ENCODE results near the gene GRM4.

GRM4 gene

DNA sequence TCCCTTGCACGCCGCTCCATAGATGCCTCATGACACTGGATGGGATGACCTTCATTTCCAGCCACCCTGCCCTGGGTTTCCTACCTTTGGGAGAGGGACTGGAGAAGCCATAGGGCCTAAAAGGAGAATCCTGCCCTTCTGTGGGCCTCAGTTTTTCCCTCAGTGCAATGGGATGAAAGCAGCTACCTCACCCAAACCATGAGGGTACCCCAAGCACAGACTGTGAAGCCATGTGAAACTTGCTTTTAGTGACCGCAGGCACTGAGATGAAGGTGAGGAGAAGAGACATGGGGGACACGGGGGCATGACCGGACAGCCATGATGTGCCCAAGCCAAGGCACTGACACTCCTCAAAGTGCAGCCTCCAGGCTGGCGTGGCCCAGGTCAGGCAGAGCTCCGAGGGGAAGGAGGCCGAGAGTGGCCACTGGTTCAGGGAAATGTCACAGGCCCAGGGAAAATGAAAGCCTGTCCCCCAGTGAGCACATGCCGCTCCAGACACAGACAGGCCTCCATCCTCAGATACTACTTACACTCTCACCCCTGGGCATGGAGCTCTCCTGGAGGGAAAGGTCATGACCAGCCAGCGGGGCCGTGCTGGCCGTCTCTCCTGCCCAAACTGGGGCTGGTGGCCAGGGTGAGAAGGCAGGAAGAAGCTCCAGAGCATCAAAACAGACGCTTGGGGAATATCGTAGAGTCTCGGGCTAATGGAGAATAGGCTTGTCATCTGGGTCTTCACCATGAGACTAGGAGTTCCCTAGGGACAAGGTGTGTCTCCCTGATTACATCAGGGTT, 116.2 kb downstream of the GRM4 start:
- no peaks in the 10 kb centered on the region for H3K36me3 ChIP-seq (ENCODE audit: control insufficient read depth, insufficient read depth, low read length)
- H3K27ac ChIP-seq (ENCODE audit: low read depth, low read length), result no peak overlapping the region
- H3K4me1 ChIP-seq (ENCODE audit: control insufficient read depth, insufficient read depth, low read length), result no peaks in the 10 kb centered on the region
- H3K27me3 ChIP-seq (ENCODE audit: control insufficient read depth, insufficient read depth, low read length), result no peaks in the 10 kb centered on the region
- H3K9ac ChIP-seq (ENCODE audit: low read length), result no peak overlapping the region
- no peak overlapping the region for H3K4me3 ChIP-seq (ENCODE audit: low read length)

DNA sequence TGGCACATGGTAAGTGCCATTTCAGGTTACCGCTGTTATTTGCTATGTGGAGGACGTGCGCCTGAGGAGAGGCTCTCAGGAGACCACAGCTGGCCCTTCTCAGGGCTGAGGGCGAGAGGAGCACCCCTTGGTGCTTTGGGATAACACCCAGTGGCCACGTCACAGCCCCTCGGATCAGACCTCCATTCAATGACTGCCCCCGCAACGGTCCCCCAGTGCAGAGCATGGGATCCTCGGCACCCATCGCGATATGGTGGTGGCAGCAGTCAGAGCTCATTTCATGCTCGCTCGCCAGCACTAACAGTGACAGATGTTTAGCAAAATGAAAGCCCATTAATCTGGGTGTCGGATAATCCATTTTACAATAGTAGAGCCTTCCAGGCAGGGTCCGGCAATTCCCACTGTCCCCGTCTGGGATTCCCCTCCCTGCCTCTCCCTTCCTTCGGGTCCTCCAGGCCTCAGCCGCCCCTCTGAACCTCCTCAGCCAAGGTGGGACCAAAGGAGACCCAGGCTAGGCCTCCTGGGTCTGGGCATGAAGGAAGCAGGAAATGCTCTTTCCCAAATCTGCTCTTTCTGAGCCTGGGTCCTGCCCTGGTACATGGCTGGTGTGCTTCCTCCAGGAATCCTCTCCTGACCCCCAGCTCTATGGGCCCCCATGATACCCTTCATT, 117.1 kb downstream of the GRM4 start:
- Histone ChIP-seq H3K27ac (ENCODE audit: low read depth, low read length) (no peak overlapping the region), H3K27me3 (ENCODE audit: control insufficient read depth, insufficient read depth, low read length) (no peaks in the 10 kb centered on the region), H3K36me3 (ENCODE audit: control insufficient read depth, insufficient read depth, low read length) (no peaks in the 10 kb centered on the region), H3K4me1 (ENCODE audit: control insufficient read depth, insufficient read depth, low read length) (no peaks in the 10 kb centered on the region), H3K9ac (ENCODE audit: low read length) (no peak overlapping the region), H3K4me3 (ENCODE audit: low read length) (no peak overlapping the region)

DNA sequence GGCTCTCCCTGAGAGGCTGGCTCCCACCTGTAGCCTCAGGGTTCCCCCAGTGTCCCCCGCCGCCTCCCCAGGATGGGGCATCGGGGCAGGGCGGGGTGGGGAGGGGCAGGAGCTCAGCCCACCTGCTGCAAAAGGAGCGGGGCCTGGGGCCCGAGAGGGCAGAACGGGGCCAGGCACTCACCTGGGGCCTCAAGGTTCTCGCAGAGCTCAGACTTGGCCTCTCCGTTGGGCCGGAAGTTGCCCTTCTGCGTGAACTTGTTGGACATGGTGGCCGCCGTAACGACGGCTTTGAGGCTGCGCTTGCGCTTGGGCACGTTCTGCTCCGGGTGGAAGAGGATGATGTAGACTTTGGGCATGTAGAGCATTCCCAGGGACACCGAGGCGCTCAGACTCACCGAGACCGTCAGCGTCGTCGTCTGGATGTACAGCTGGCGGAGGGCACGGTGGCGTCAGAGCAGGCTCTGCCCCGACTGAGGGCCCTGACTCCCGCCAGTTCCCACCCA, 117.9 kb downstream of the GRM4 start:
- no peaks in the 10 kb centered on the region for H3K36me3 ChIP-seq (ENCODE audit: control insufficient read depth, insufficient read depth, low read length)
- no peak overlapping the region for H3K9ac ChIP-seq (ENCODE audit: low read length)
- no peaks in the 10 kb centered on the region for H3K27me3 ChIP-seq (ENCODE audit: control insufficient read depth, insufficient read depth, low read length)
- no peaks in the 10 kb centered on the region for H3K4me1 ChIP-seq (ENCODE audit: control insufficient read depth, insufficient read depth, low read length)
- H3K4me3 ChIP-seq (ENCODE audit: low read length), result no peak overlapping the region
- no peak overlapping the region for H3K27ac ChIP-seq (ENCODE audit: low read depth, low read length)

DNA sequence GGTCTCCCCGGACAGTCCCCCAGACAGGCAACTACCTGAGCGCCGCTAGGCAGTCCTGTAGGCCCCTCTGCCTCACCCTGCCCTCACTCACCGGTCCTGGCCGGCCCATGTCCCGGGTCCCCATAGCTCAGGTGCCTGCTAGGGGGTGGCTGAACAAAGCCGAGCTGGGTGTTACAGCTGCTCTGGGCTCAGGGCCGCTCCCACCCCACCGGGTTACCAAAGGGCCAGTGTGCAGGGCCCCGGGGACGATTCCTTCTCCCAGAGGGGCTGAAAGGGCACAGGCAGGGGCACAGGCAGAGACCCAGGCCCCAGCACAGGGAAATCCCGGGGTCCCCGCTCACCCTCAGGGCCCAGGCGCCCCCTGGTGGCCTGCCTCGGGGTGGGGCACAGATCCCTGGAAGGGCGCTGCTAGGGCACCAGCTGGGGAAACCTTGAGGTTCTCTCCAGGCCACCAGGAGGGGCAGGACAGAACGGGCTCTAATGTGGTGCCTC, 118.4 kb downstream of the GRM4 start:
- H3K9ac ChIP-seq (ENCODE audit: low read length), result no peak overlapping the region
- no peaks in the 10 kb centered on the region for H3K27me3 ChIP-seq (ENCODE audit: control insufficient read depth, insufficient read depth, low read length)
- H3K4me1 ChIP-seq (ENCODE audit: control insufficient read depth, insufficient read depth, low read length), result no peaks in the 10 kb centered on the region
- no peak overlapping the region for H3K4me3 ChIP-seq (ENCODE audit: low read length)
- no peak overlapping the region for H3K27ac ChIP-seq (ENCODE audit: low read depth, low read length)
- H3K36me3 ChIP-seq (ENCODE audit: control insufficient read depth, insufficient read depth, low read length), result no peaks in the 10 kb centered on the region

DNA sequence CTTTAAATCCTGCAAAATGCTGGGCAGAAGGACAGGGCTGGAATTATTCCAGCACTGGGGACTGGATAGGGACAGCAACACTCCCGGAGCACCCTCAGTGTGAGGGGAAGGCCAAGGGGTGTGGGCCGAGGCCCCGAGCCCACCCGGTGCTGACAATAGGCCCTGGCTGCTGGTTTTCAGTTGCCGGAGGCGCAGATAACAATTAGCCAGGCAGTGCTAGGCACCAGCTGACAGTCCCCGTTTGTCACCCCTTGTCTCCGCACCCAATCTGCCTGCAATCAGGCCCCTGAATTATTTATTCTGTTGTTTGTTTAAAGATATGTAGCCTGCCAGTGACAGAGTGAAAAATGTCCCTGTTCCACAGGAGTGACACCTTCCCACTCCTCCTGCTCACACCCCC, 120.0 kb downstream of the GRM4 start:
- Histone ChIP-seq H3K36me3 (ENCODE audit: control insufficient read depth, insufficient read depth, low read length) (no peaks in the 10 kb centered on the region), H3K4me1 (ENCODE audit: control insufficient read depth, insufficient read depth, low read length) (no peaks in the 10 kb centered on the region), H3K9ac (ENCODE audit: low read length) (no peak overlapping the region), H3K27me3 (ENCODE audit: control insufficient read depth, insufficient read depth, low read length) (no peaks in the 10 kb centered on the region), H3K4me3 (ENCODE audit: low read length) (no peak overlapping the region), H3K27ac (ENCODE audit: low read depth, low read length) (no peak overlapping the region)

DNA sequence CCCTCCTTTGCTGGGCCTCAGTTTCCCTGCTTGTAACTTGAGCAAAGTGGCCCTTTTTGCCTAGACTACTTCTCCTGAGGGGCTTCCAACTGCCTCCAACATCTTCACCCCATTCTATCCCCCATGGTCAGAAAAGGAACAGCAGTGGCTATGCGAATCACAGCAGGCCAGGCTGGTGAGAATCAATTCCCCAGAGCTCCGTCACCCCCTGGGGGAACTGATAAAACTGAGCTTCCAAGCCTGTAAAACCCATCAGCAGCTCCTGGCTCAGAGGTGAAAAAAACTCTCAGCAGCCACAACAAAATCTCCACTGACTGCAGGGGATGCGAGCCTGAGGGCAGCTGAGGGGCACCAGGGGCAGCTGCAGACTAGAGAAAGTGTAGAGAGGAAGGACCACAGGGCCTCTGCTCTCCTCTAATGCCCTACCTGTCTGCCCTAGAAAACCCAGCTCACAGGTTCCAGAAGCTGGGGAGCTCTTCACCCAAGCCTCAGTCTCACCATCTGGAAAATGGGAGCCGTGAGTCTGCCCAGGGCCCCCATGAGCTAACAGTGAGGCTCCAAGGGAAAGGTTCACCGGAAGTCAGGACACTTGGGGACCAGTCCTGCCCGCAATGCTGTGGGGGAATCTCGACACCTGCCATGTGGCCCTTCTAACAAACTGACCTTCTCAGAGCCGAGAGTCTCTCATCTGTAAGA, 120.6 kb downstream of the GRM4 start:
- Histone ChIP-seq H3K27me3 (ENCODE audit: control insufficient read depth, insufficient read depth, low read length) (no peaks in the 10 kb centered on the region), H3K27ac (ENCODE audit: low read depth, low read length) (no peak overlapping the region), H3K4me3 (ENCODE audit: low read length) (no peak overlapping the region), H3K9ac (ENCODE audit: low read length) (no peak overlapping the region), H3K4me1 (ENCODE audit: control insufficient read depth, insufficient read depth, low read length) (no peaks in the 10 kb centered on the region), H3K36me3 (ENCODE audit: control insufficient read depth, insufficient read depth, low read length) (no peaks in the 10 kb centered on the region)

DNA sequence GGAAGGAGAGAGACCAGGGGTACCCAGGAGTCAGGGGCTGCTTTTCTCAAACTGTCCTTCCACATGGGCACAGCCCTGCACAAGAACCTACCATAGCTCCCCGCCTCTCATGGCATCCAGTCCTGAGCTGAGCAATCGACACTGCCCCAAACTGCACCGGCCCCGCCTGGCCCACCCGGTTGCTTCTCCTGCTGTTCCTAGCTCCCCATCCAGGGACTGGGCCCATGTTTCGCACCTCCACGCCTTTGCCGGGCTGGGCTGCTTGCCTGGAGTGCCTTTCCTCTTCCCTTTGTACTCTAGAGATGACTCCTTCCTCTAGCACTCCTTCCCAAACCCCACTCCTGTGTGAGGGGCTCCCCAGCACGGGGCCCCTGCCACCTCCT, 123.0 kb downstream of the GRM4 start:
- Histone ChIP-seq H3K27me3 (ENCODE audit: control insufficient read depth, insufficient read depth, low read length) (no peaks in the 10 kb centered on the region), H3K4me1 (ENCODE audit: control insufficient read depth, insufficient read depth, low read length) (no peaks in the 10 kb centered on the region), H3K9ac (ENCODE audit: low read length) (no peak overlapping the region), H3K27ac (ENCODE audit: low read depth, low read length) (no peak overlapping the region), H3K4me3 (ENCODE audit: low read length) (peak overlapping the region; percentile 27), H3K36me3 (ENCODE audit: control insufficient read depth, insufficient read depth, low read length) (no peaks in the 10 kb centered on the region)

DNA sequence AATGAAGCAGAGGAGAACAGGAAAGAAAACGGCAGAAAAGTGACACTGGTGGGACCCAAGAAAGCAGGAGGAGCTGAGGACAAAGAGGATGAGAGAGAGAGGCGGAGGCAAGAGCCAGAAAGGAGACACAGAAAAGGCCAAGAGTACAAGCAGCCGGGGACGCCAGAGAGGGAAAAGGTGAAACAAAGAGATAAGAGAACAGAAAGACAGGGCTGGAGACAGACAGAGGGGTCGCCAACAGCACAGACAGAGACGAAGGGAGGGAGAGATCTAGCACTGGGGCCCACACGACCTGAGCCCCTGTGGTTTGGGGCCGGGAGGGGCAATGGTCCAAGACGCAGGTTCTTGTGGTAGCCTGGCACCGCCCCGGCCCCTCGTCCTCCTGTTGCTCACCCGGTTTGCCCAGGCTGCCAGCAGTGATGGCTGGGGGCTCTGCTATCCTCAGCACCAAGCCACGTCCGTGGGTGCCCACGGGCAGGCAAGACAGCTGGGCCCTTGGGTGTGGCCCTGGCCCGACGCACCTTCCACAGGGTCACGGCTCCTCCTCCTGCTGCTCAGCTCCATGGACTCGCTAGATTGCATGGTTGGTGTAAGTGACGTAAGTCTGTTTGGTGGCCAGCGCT, 123.5 kb downstream of the GRM4 start:
- Histone ChIP-seq H3K9ac (ENCODE audit: low read length) (no peak overlapping the region), H3K36me3 (ENCODE audit: control insufficient read depth, insufficient read depth, low read length) (no peaks in the 10 kb centered on the region), H3K27me3 (ENCODE audit: control insufficient read depth, insufficient read depth, low read length) (no peaks in the 10 kb centered on the region), H3K4me3 (ENCODE audit: low read length) (peak overlapping the region; percentile 41), H3K27ac (ENCODE audit: low read depth, low read length) (no peak overlapping the region), H3K4me1 (ENCODE audit: control insufficient read depth, insufficient read depth, low read length) (no peaks in the 10 kb centered on the region)

DNA sequence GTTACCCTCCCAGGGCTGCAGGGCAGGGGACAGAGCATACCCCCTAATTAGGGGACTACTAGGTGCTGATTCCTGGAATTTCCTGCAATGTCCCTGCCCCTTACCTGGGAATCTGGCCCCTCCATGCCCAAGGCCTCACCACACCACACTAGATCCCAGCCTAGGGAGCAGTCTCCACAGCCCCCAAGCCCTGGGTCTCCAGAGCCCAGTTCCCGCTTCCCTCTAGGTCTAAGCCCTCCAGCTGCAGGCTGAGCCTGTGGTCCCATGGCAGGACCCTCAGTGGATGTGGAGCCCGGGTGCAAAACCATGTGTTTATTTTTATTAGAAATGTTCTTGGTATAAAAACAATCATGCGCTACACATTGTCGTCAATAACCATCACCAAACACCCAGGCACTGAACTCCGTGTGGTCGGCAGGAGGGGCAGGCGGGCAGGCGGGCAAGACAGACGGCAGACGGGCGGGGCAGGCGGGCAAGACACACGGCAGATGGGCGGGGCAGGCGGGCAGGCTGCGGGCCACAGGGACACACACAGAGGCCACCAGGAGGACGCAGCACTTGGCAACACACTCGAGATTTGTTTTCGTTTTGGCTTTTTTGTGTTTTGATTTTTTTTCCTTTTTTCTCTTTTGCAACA, 124.2 kb downstream of the GRM4 start:
- Histone ChIP-seq H3K4me3 (ENCODE audit: low read length) (no peak overlapping the region), H3K27ac (ENCODE audit: low read depth, low read length) (no peak overlapping the region), H3K36me3 (ENCODE audit: control insufficient read depth, insufficient read depth, low read length) (no peaks in the 10 kb centered on the region), H3K4me1 (ENCODE audit: control insufficient read depth, insufficient read depth, low read length) (no peaks in the 10 kb centered on the region), H3K9ac (ENCODE audit: low read length) (no peak overlapping the region), H3K27me3 (ENCODE audit: control insufficient read depth, insufficient read depth, low read length) (no peaks in the 10 kb centered on the region)

DNA sequence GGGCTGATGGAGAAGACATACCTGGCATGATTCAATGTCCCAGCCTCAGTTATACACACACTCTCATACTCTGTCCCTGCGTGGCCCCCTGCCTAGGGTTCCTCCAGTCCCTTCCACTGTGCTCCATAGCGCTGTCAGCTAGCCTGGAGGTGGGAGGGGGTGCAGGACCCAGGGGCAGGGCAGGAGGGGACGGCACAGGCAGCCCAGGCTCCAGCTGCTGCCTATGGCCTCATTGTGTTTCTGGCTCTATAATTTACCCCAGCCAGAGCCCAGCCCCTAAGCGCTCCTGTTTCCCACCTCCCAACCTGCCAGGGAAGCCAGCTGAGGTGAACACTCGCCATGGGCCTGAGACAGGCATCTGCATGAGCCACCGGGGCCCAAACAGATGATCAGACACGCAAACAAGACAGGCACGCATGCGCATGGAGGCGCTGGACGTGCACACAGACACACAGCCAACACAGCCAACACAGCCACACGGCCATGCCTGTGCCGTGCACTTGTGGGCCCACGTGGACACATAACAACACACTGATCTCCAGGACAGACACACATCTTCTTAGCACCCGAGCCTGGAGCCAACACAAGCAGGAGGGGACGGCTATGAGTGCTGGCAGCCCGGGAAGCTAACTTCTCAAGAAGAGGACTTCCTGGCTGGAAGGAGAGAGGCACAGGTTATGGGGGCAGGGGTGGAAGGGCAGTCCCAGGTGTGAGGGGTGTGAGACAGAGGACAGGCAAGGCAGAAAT, 124.9 kb downstream of the GRM4 start:
- Histone ChIP-seq H3K27ac (ENCODE audit: low read depth, low read length) (no peak overlapping the region), H3K9ac (ENCODE audit: low read length) (no peak overlapping the region), H3K4me3 (ENCODE audit: low read length) (no peak overlapping the region), H3K27me3 (ENCODE audit: control insufficient read depth, insufficient read depth, low read length) (no peaks in the 10 kb centered on the region), H3K4me1 (ENCODE audit: control insufficient read depth, insufficient read depth, low read length) (no peaks in the 10 kb centered on the region), H3K36me3 (ENCODE audit: control insufficient read depth, insufficient read depth, low read length) (no peaks in the 10 kb centered on the region)

DNA sequence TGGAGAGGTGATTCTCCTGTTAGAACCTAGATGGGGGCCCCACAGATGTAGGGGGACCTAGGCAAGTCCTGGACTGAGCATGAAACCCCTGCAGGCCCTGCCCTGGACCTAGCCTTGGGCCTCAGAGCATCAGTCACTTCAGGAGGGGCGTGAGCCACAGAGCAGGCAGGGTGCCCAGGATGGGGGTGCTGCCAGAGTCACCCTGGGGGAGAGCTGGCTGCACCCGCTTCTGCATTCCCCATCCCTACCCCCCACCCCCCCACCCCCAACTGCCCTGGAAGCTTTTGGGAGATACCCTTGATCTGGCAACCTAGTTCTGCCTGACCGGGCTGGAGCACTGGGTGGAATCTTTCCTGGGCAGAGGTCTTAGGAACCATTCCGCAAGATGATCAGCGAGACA, 125.6 kb downstream of the GRM4 start:
- H3K36me3 ChIP-seq (ENCODE audit: control insufficient read depth, insufficient read depth, low read length), result no peaks in the 10 kb centered on the region
- no peaks in the 10 kb centered on the region for H3K4me1 ChIP-seq (ENCODE audit: control insufficient read depth, insufficient read depth, low read length)
- H3K27me3 ChIP-seq (ENCODE audit: control insufficient read depth, insufficient read depth, low read length), result no peaks in the 10 kb centered on the region
- H3K9ac ChIP-seq (ENCODE audit: low read length), result no peak overlapping the region
- no peak overlapping the region for H3K4me3 ChIP-seq (ENCODE audit: low read length)
- no peak overlapping the region for H3K27ac ChIP-seq (ENCODE audit: low read depth, low read length)
